Cardiac fibroblast (primary cell): ENCODE data around the gene DUSP23.

Experiments
- DNase-seq, 2 donors: peaks; one replicate each; pipeline versions ENCODE4 v3.0.0 to v3.0.0-alpha.2; 2010; ENCODE audit warnings: low read depth in 2 of 2
- H3K4me3 ChIP-seq, 2 donors: replicated peaks in 1 of 2; 1 replicate in 1 of 2; 2 replicates in 1 of 2; pipeline ENCODE4 v1.5.1; 2011; ENCODE audit warnings: low read depth in 2 of 2, low read length in 2 of 2, mild to moderate bottlenecking in 2 of 2, moderate library complexity in 1 of 2
- CTCF ChIP-seq: IDR thresholded peaks from one replicate; pipeline ENCODE4 v1.5.1; 2011; ENCODE audit warnings: low read depth, mild to moderate bottlenecking, low read length, inconsistent platforms

Gene DUSP23

GRCh38 chr1:159829822-159830465 is 49.2 kb downstream of the DUSP23 start:
- no peak for TF ChIP-seq CTCF
- H3K4me3 ChIP-seq = no peak overlapping the region
- peak; percentile 53 to 78 for DNase-seq

GRCh38 chr1:159830722-159831121 is 50.0 kb downstream of the DUSP23 start:
- no peak for DNase-seq
- no peak overlapping the region for H3K4me3 ChIP-seq
- TF ChIP-seq CTCF = no peak

- no peak for TF ChIP-seq CTCF
- DNase-seq = no peak
- H3K4me3 ChIP-seq = no peak overlapping the region
Observed at GRCh38 chr1:159831412-159832141, 50.8 kb downstream of the DUSP23 start.
